ENCODE measurements around the gene OLFML1.

OLFML1 gene

DNA sequence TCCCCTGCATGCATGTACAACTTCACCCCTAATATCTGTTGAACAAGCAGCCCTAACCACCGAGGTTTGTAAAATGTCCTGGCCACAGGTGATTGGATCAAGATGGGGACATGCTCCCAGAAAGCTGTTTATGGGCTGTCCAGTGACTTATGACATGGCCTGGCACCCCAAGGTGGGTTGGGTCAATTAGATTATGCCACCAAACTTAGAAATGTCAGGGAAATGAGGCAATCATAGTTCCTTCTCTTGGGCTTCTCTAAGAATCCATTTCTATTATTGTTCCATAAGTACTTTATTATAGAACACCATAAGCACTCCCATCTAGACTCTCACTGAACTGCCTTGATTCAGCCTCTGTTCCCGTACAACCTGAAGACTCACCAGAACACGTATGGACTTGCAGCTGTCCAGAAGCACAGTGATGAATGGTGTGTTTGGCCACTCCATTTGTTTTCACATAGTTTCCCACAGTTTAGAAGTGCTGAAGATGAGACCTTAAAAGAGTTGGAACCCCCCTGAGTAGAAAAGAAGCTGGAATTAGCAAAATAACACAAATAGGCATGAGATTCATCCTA, 45.5 kb upstream of the OLFML1 start:
- no peak overlapping the region for H3K4me3 ChIP-seq (ENCODE audit: low read length)
- H3K4me2 ChIP-seq (ENCODE audit: low read length), result no peak overlapping the region
- H3K4me1 ChIP-seq (ENCODE audit: low read length), result peaks cover 13% of the 10 kb centered on the region
- no peaks in the 10 kb centered on the region for H3K36me3 ChIP-seq (replicated peaks; ENCODE audit: low read depth, low read length)
- H3K79me2 ChIP-seq (ENCODE audit: low read length), result no peaks in the 10 kb centered on the region
- H3K9ac ChIP-seq (ENCODE audit: low read length), result no peak overlapping the region
- H3K27ac ChIP-seq (ENCODE audit: low read length), result no peak overlapping the region
- H4K20me1 ChIP-seq (ENCODE audit: insufficient read depth, low read length), result no peaks in the 10 kb centered on the region
- H2AFZ ChIP-seq (ENCODE audit: low read depth, low read length), result no peak overlapping the region
- TF ChIP-seq, protein P1, sequence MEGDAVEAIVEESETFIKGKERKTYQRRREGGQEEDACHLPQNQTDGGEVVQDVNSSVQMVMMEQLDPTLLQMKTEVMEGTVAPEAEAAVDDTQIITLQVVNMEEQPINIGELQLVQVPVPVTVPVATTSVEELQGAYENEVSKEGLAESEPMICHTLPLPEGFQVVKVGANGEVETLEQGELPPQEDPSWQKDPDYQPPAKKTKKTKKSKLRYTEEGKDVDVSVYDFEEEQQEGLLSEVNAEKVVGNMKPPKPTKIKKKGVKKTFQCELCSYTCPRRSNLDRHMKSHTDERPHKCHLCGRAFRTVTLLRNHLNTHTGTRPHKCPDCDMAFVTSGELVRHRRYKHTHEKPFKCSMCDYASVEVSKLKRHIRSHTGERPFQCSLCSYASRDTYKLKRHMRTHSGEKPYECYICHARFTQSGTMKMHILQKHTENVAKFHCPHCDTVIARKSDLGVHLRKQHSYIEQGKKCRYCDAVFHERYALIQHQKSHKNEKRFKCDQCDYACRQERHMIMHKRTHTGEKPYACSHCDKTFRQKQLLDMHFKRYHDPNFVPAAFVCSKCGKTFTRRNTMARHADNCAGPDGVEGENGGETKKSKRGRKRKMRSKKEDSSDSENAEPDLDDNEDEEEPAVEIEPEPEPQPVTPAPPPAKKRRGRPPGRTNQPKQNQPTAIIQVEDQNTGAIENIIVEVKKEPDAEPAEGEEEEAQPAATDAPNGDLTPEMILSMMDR (IDR thresholded peaks at IDR 0.05; ENCODE audit: low read depth, low read length), result no peak
- no peak for TF ChIP-seq EZH2phosphoT487 (IDR thresholded peaks at IDR 0.05; ENCODE audit: low read depth)
- no peaks in the 10 kb centered on the region for H3K9me3 ChIP-seq (ENCODE audit: insufficient read depth, low read length)
- no peaks in the 10 kb centered on the region for H3K27me3 ChIP-seq (ENCODE audit: low read depth, low read length)

GRCh38 chr11:7442588-7443215, 42.6 kb upstream of the OLFML1 start:
- H3K36me3 ChIP-seq (replicated peaks; ENCODE audit: low read depth, low read length), result no peaks in the 10 kb centered on the region
- no peak overlapping the region for H3K4me3 ChIP-seq (ENCODE audit: low read length)
- no peaks in the 10 kb centered on the region for H3K9me3 ChIP-seq (ENCODE audit: insufficient read depth, low read length)
- no peaks in the 10 kb centered on the region for H4K20me1 ChIP-seq (ENCODE audit: insufficient read depth, low read length)
- no peaks in the 10 kb centered on the region for H3K27me3 ChIP-seq (ENCODE audit: low read depth, low read length)
- no peak overlapping the region for H2AFZ ChIP-seq (ENCODE audit: low read depth, low read length)
- H3K9ac ChIP-seq (ENCODE audit: low read length), result no peak overlapping the region
- no peak overlapping the region for H3K27ac ChIP-seq (ENCODE audit: low read length)
- TF ChIP-seq, protein P1 (IDR thresholded peaks at IDR 0.05; ENCODE audit: low read depth, low read length), result peak; percentile 93
- no peak for TF ChIP-seq EZH2phosphoT487 (IDR thresholded peaks at IDR 0.05; ENCODE audit: low read depth)
- no peaks in the 10 kb centered on the region for H3K4me1 ChIP-seq (ENCODE audit: low read length)
- no peaks in the 10 kb centered on the region for H3K79me2 ChIP-seq (ENCODE audit: low read length)
- no peak overlapping the region for H3K4me2 ChIP-seq (ENCODE audit: low read length)

DNA sequence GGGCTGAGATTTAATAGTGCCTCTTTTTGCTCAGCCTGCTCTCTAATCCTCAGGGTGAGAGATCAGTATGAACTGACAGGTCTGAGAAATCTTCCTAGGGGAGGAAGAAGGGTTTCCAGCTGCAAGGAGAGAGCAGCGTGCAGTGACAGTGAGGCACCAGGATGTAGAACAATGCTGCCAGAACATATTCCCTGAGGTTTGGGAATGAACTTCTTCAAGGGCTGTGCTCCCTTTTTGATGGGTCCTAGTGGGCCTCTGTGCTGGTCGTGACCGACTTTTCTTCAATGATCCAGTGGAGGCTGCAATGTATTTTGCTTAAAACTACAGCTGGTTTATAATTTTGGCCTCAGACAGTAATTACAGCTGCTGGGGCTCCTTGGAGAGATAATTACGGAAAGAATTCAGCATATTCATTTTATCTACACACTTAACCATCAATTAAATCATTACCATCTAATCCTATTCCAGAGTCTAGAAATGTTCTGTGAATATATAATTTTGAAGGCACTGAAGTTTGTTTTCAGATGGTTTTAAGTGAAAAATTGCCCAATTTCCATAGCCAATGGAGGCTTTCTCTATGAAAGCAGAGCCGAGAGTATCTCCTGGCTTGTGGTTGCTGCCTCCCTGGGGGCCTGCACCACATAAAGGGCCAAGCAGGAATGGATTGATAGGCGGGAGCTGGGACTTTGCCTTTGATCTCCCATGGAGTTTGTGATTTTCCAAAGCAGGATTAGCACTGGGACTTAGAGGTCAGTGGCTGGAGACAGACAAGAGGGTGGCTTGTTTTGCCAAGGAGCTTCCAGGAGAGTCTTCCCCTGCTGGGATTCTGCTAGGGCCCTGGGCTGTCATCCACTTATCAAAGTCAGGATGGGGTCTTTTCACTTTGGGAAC, 41.0 kb upstream of the OLFML1 start:
- H3K36me3 ChIP-seq (replicated peaks; ENCODE audit: low read depth, low read length), result no peaks in the 10 kb centered on the region
- H3K4me2 ChIP-seq (ENCODE audit: low read length), result no peak overlapping the region
- no peaks in the 10 kb centered on the region for H3K4me1 ChIP-seq (ENCODE audit: low read length)
- H3K4me3 ChIP-seq (ENCODE audit: low read length), result no peak overlapping the region
- H3K27ac ChIP-seq (ENCODE audit: low read length), result no peak overlapping the region
- H3K27me3 ChIP-seq (ENCODE audit: low read depth, low read length), result no peaks in the 10 kb centered on the region
- H3K9me3 ChIP-seq (ENCODE audit: insufficient read depth, low read length), result no peaks in the 10 kb centered on the region
- no peaks in the 10 kb centered on the region for H3K79me2 ChIP-seq (ENCODE audit: low read length)
- H3K9ac ChIP-seq (ENCODE audit: low read length), result no peak overlapping the region
- no peaks in the 10 kb centered on the region for H4K20me1 ChIP-seq (ENCODE audit: insufficient read depth, low read length)
- no peak for TF ChIP-seq EZH2phosphoT487 (IDR thresholded peaks at IDR 0.05; ENCODE audit: low read depth)
- TF ChIP-seq, protein P1 (IDR thresholded peaks at IDR 0.05; ENCODE audit: low read depth, low read length), result no peak
- H2AFZ ChIP-seq (ENCODE audit: low read depth, low read length), result no peak overlapping the region

GRCh38 chr11:7445564-7445963, 39.7 kb upstream of the OLFML1 start:
- Histone ChIP-seq H2AFZ (ENCODE audit: low read depth, low read length) (no peak overlapping the region), H3K27me3 (ENCODE audit: low read depth, low read length) (no peaks in the 10 kb centered on the region), H3K79me2 (ENCODE audit: low read length) (no peaks in the 10 kb centered on the region), H3K4me1 (ENCODE audit: low read length) (no peaks in the 10 kb centered on the region), H4K20me1 (ENCODE audit: insufficient read depth, low read length) (no peaks in the 10 kb centered on the region), H3K9ac (ENCODE audit: low read length) (no peak overlapping the region), H3K9me3 (ENCODE audit: insufficient read depth, low read length) (no peaks in the 10 kb centered on the region), H3K4me3 (ENCODE audit: low read length) (no peak overlapping the region), H3K27ac (ENCODE audit: low read length) (no peak overlapping the region), H3K36me3 (replicated peaks; ENCODE audit: low read depth, low read length) (no peaks in the 10 kb centered on the region), H3K4me2 (ENCODE audit: low read length) (no peak overlapping the region)
- no peak for TF ChIP-seq EZH2phosphoT487 (IDR thresholded peaks at IDR 0.05; ENCODE audit: low read depth)
- TF ChIP-seq, protein P1 (IDR thresholded peaks at IDR 0.05; ENCODE audit: low read depth, low read length), result no peak

Measured in OCI-LY3 (cell line).